ENCODE results near the gene IL32. TPM values are rescaled to one million over a fixed set of nuclear protein-coding genes. Genes with fewer than 3 reads are reported as not detected.

IL32 gene
- total and polyA plus RNA-seq, 7 experiments from 2014 or later: 351 to 3,697 (median 631) TPM

- intact Hi-C loops (cut with micrococcal nuclease): no loop called here
- Histone ChIP-seq H3K9me3 (ENCODE audit: control insufficient read depth in 2 of 3, low read length in 3 of 3) (no peaks in the 10 kb centered on the region), H3K36me3 (ENCODE audit: control insufficient read depth in 2 of 3, insufficient read depth in 3 of 3, low read length in 3 of 3) (no peaks in the 10 kb centered on the region), H3K4me3 (ENCODE audit: low read length) (no peak overlapping the region), H3K27ac (ENCODE audit: low read depth, low read length) (peak overlapping the region; percentile 22), H3K4me1 (ENCODE audit: control insufficient read depth in 2 of 2, insufficient read depth in 2 of 2, low read length in 2 of 2) (peaks cover 12 to 26% of the 10 kb centered on the region in 2 donors), H3K27me3 (ENCODE audit: control insufficient read depth in 2 of 2, insufficient read depth in 2 of 2, low read length in 2 of 2) (no peaks in the 10 kb centered on the region)
- DNase-seq: no peak
- peaks cover 0 to 21% (median 0%) of the 10 kb centered on the region in 5 donors for H3K36me3 Mint-ChIP-seq
- POLR2A ChIA-PET: interaction anchor here (0.5 to 1.8 kb wide), 9 partner anchors 9 to 74 kb away, joined by 3 to 12 read pairs (median 4); partner anchors contain the start of gene ZSCAN10
- H3K27ac Mint-ChIP-seq: peak overlapping the region in 6 of 9 donors; percentile 21 to 81 (median 65)
- peak; percentile 69 for ATAC-seq
- H3K9me3 Mint-ChIP-seq: no peaks in the 10 kb centered on the region
- CTCF ChIA-PET: interaction anchor here (0.7 to 1.7 kb wide), 4 partner anchors 16 to 47 kb away, joined by 3 to 7 read pairs (median 3); no protein-coding TSS in a partner anchor
- H3K4me1 Mint-ChIP-seq: peaks cover 26 to 74% (median 56%) of the 10 kb centered on the region in 7 donors
- no peaks in the 10 kb centered on the region for H3K27me3 Mint-ChIP-seq
- H3K4me3 Mint-ChIP-seq: peak overlapping the region in 9 of 10 donors; percentile 7 to 74 (median 35)
Observed at GRCh38 chr16:3086596-3087242, 21.3 kb downstream of the IL32 start.

GRCh38 chr16:3087243-3088235, 22.1 kb downstream of the IL32 start:
- CTCF ChIA-PET: interaction anchor here (0.7 to 1.7 kb wide), 5 partner anchors 9 to 46 kb away, joined by 3 to 7 read pairs (median 3); no protein-coding TSS in a partner anchor
- Histone ChIP-seq H3K27ac (ENCODE audit: low read depth, low read length) (peak overlapping the region; percentile 22), H3K9me3 (ENCODE audit: control insufficient read depth in 2 of 3, low read length in 3 of 3) (no peaks in the 10 kb centered on the region), H3K4me1 (ENCODE audit: control insufficient read depth in 2 of 2, insufficient read depth in 2 of 2, low read length in 2 of 2) (peaks cover 12 to 26% of the 10 kb centered on the region in 2 donors), H3K4me3 (ENCODE audit: low read length) (no peak overlapping the region), H3K36me3 (ENCODE audit: control insufficient read depth in 2 of 3, insufficient read depth in 3 of 3, low read length in 3 of 3) (no peaks in the 10 kb centered on the region), H3K27me3 (ENCODE audit: control insufficient read depth in 2 of 2, insufficient read depth in 2 of 2, low read length in 2 of 2) (no peaks in the 10 kb centered on the region)
- no peaks in the 10 kb centered on the region for H3K27me3 Mint-ChIP-seq
- peak overlapping the region in 9 of 10 donors; percentile 32 to 76 (median 51) for H3K4me3 Mint-ChIP-seq
- peaks cover 0 to 20% (median 0%) of the 10 kb centered on the region in 5 donors for H3K36me3 Mint-ChIP-seq
- H3K27ac Mint-ChIP-seq: peak overlapping the region in 8 of 9 donors; percentile 14 to 88 (median 69)
- POLR2A ChIA-PET: interaction anchor here (0.6 to 1.8 kb wide), 9 partner anchors 10 to 42 kb away, joined by 3 to 12 read pairs (median 3); partner anchors contain the start of gene ZSCAN10
- intact Hi-C loops (cut with micrococcal nuclease): no loop called here
- peaks cover 26 to 69% (median 56%) of the 10 kb centered on the region in 7 donors for H3K4me1 Mint-ChIP-seq
- H3K9me3 Mint-ChIP-seq: no peaks in the 10 kb centered on the region
- DNase-seq (no peak), ATAC-seq (peak; percentile 64)

- no peak for DNase-seq
- Histone ChIP-seq H3K9me3 (ENCODE audit: control insufficient read depth in 2 of 3, low read length in 3 of 3) (no peaks in the 10 kb centered on the region), H3K27me3 (ENCODE audit: control insufficient read depth in 2 of 2, insufficient read depth in 2 of 2, low read length in 2 of 2) (no peaks in the 10 kb centered on the region), H3K4me1 (ENCODE audit: control insufficient read depth in 2 of 2, insufficient read depth in 2 of 2, low read length in 2 of 2) (peaks cover 10 to 26% of the 10 kb centered on the region in 2 donors), H3K4me3 (ENCODE audit: low read length) (no peak overlapping the region), H3K27ac (ENCODE audit: low read depth, low read length) (no peak overlapping the region), H3K36me3 (ENCODE audit: control insufficient read depth in 2 of 3, insufficient read depth in 3 of 3, low read length in 3 of 3) (no peaks in the 10 kb centered on the region)
- Mint-ChIP-seq H3K4me1 (peaks cover 20 to 66% (median 54%) of the 10 kb centered on the region in 7 donors), H3K27me3 (no peaks in the 10 kb centered on the region), H3K4me3 (peak overlapping the region in 6 of 10 donors; percentile 45 to 76 (median 67)), H3K27ac (peak overlapping the region in 6 of 9 donors; percentile 45 to 83 (median 60)), H3K9me3 (no peaks in the 10 kb centered on the region), H3K36me3 (peaks cover 0 to 14% (median 0%) of the 10 kb centered on the region in 5 donors)
- ChIA-PET POLR2A (interaction anchor here (0.5 to 1.8 kb wide), 5 partner anchors 13 to 490 kb away, joined by 3 to 12 read pairs (median 4); partner anchors contain the start of gene IL32), CTCF (interaction anchor here (0.9 kb wide), 3 partner anchors 11 to 29 kb away, joined by 3 to 5 read pairs (median 3); partner anchors contain the start of gene ZSCAN10)
- no peak for ATAC-seq
- intact Hi-C loops (cut with micrococcal nuclease): no loop called here
Observed at GRCh38 chr16:3088450-3088849, 23.0 kb downstream of the IL32 start.

GRCh38 chr16:3088925-3089716, 23.7 kb downstream of the IL32 start:
- Histone ChIP-seq H3K36me3 (ENCODE audit: control insufficient read depth in 2 of 3, insufficient read depth in 3 of 3, low read length in 3 of 3) (no peaks in the 10 kb centered on the region), H3K4me1 (ENCODE audit: control insufficient read depth in 2 of 2, insufficient read depth in 2 of 2, low read length in 2 of 2) (peaks cover 10 to 26% of the 10 kb centered on the region in 2 donors), H3K27ac (ENCODE audit: low read depth, low read length) (no peak overlapping the region), H3K9me3 (ENCODE audit: control insufficient read depth in 2 of 3, low read length in 3 of 3) (no peaks in the 10 kb centered on the region), H3K27me3 (ENCODE audit: control insufficient read depth in 2 of 2, insufficient read depth in 2 of 2, low read length in 2 of 2) (no peaks in the 10 kb centered on the region), H3K4me3 (ENCODE audit: low read length) (no peak overlapping the region)
- H3K36me3 Mint-ChIP-seq: peaks cover 0 to 10% (median 0%) of the 10 kb centered on the region in 5 donors
- CTCF ChIA-PET: interaction anchor here (0.9 to 2.7 kb wide), 5 partner anchors 10 to 40 kb away, joined by 3 to 12 read pairs (median 5); partner anchors contain the start of gene ZSCAN10
- peak overlapping the region in 1 of 10 donors; percentile 14 for H3K4me3 Mint-ChIP-seq
- POLR2A ChIA-PET: interaction anchor here (0.5 to 1.4 kb wide), 6 partner anchors 9 to 489 kb away, joined by 3 to 5 read pairs (median 4); partner anchors contain the start of gene IL32
- intact Hi-C loops (cut with micrococcal nuclease): no loop called here
- H3K4me1 Mint-ChIP-seq: peaks cover 20 to 63% (median 47%) of the 10 kb centered on the region in 7 donors
- ATAC-seq (no peak), DNase-seq (no peak)
- peak overlapping the region in 2 of 9 donors; percentile 45 to 48 for H3K27ac Mint-ChIP-seq
- H3K9me3 Mint-ChIP-seq: no peaks in the 10 kb centered on the region
- H3K27me3 Mint-ChIP-seq: no peaks in the 10 kb centered on the region

GRCh38 chr16:3089717-3090592, 24.5 kb downstream of the IL32 start:
- CTCF ChIA-PET: interaction anchor here (0.9 to 2.7 kb wide), 3 partner anchors 15 to 58 kb away, joined by 3 to 12 read pairs (median 12); no protein-coding TSS in a partner anchor
- peak overlapping the region in 1 of 9 donors; percentile 83 for H3K27ac Mint-ChIP-seq
- Histone ChIP-seq H3K4me1 (ENCODE audit: control insufficient read depth in 2 of 2, insufficient read depth in 2 of 2, low read length in 2 of 2) (peaks cover 18 to 35% of the 10 kb centered on the region in 2 donors), H3K4me3 (ENCODE audit: low read length) (no peak overlapping the region), H3K36me3 (ENCODE audit: control insufficient read depth in 2 of 3, insufficient read depth in 3 of 3, low read length in 3 of 3) (no peaks in the 10 kb centered on the region), H3K9me3 (ENCODE audit: control insufficient read depth in 2 of 3, low read length in 3 of 3) (no peaks in the 10 kb centered on the region), H3K27ac (ENCODE audit: low read depth, low read length) (no peak overlapping the region), H3K27me3 (ENCODE audit: control insufficient read depth in 2 of 2, insufficient read depth in 2 of 2, low read length in 2 of 2) (no peaks in the 10 kb centered on the region)
- intact Hi-C loops (cut with micrococcal nuclease): no loop called here
- no peaks in the 10 kb centered on the region for H3K9me3 Mint-ChIP-seq
- peaks cover 23 to 65% (median 47%) of the 10 kb centered on the region in 7 donors for H3K4me1 Mint-ChIP-seq
- no peaks in the 10 kb centered on the region for H3K27me3 Mint-ChIP-seq
- ATAC-seq (no peak), DNase-seq (no peak)
- H3K36me3 Mint-ChIP-seq: peaks cover 0 to 14% (median 0%) of the 10 kb centered on the region in 5 donors
- POLR2A ChIA-PET: interaction anchor here (0.8 to 1.6 kb wide), 8 partner anchors 8 to 61 kb away, joined by 3 to 15 read pairs (median 4); partner anchors contain the start of gene IL32
- no peak overlapping the region for H3K4me3 Mint-ChIP-seq
